Right ventricle myocardium superior (tissue), 1 donor: ENCODE results near the gene PLPPR1. TPM values are rescaled to one million over a fixed set of nuclear protein-coding genes. Genes with fewer than 3 reads are reported as not detected.
A peak's percentile ranks its signal among the peaks of the same experiment; 100 is the strongest.
"Not testable (repeated sequence)": the region's sequence is repeated elsewhere in the genome, so short reads cannot be mapped to it uniquely, and the experiment has no call there.

Experiments used
- ATAC-seq: fragments of 200-7000 bp; cut with Tn5 transposase; one replicate; pipeline ENCODE4 v1.9.1; 2020; ENCODE audit warnings: mild to moderate bottlenecking; ENCODE audit not compliant: poor library complexity
- DNase-seq: peaks from one replicate; pipeline ENCODE4 v3.0.0-alpha.2; 2020
- intact Hi-C: fragments of 100-400 bp; cut with DNase I; formaldehyde crosslinking; loops from one replicate; pipeline ENCODE4 v1.11.2; 2022
- total RNA-seq: library from RNA; stranded (reverse); fragmentation: NEBNext Ultra II Directional; extraction: Animal tissue kit (Norgen Biotek cat#: 25700); gene quantifications from one replicate; pipeline ENCODE4 v1.2.1, GENCODE V29; 2021
- donor health status: DM: no; HTN: yes; CAD: no; lungs with severe emphysema.

PLPPR1 gene
- total RNA-seq, 1 donor from 2014 or later, result not detected

DNA sequence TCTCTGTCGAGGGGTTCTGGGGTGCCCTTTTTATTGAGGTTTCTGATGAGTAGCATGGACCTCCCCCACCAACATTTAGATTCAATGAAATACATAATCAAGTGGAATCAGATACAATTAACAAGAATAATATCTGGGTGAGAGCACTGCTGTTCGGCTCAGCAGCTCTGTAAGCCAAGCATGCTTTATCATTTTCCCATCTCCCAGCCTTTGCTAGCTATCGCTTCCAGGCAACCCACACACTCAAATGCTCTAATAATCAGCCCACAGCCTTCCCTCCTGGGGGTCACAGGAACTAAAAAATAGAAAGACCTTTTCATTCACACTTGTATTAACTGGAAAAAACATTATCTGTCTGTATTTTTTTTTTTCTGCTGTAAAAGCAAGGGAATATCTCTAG is 8.9 kb downstream of the PLPPR1 start:
- intact Hi-C loops, result no loop called here
- DNase-seq, result no peak
- ATAC-seq, result no peak

DNA sequence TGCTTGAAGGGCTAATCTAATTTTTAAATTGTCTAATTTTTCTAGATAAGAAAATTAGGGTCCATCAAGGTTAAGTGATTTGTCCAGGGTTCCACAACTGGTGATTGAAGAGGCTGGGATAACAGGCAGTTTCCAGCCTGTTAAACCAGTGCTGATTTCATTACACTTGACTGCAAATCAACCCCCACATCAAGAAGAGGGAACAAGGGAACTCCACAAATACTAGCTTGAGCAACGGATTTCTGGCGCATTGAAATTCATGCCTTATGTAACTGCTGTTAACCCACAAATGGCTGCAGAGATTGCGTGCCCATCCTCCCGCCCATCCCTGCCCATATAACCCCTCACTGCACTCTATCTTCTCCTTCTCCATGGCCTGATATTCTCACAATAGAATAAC is 10.0 kb downstream of the PLPPR1 start:
- intact Hi-C loops, result no loop called here
- ATAC-seq, result no peak
- no peak for DNase-seq

DNA sequence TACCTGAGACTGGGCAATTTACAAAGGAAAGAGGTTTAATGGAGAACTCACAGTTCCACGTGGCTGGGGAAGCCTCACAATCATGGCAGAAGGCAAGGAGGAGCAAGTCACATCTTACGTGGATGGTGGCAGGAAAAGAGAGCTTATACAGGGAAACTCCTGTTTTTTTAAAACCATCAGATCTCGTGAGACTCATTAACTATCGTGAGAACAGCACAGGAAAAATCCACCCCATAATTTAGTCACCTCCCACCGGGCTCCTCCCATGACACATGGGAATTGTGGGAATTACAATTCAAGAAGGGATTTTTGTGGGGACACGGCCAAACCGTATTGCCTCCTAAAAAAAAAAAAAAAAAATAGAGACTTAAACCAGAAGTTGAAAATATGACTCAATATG is 11.1 kb downstream of the PLPPR1 start:
- ATAC-seq, intact Hi-C loops: not testable (repeated sequence)

DNA sequence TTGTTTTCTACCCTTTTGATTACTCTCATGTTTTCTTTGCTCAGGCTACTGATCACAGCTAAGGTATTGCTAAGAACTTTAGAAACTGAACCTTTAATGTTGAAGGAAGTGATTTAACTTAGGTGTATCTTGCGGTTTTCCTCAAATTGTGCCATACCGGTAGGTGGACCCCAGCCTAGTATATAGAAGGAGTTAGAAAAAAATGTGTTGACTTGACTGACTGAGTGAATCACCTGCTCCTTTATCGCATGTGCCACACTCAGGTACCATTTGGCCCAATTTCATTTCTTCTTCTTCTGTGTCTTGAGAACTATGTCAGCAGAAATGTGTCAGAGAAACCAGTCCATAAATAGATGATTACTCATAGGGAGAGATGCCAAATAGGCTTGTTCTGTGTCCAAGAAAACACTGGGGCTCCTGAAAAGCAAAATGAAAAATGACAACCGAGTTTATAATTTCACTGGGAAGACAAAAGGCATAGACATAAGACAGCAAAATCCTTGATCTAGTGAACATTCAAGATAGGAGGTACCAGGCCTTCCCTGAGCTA is 19.4 kb downstream of the PLPPR1 start:
- ATAC-seq (peak; percentile 52), DNase-seq (no peak)
- intact Hi-C loops, result no loop called here

More for the DNA sequence above, 11.1 kb downstream of the PLPPR1 start:
- not testable (repeated sequence) for DNase-seq

GRCh38 chr9:101050650-101051049 is 22.1 kb downstream of the PLPPR1 start:
- no peak for DNase-seq

GRCh38 chr9:101054657-101055056 is 26.1 kb downstream of the PLPPR1 start:
- no peak for DNase-seq
- intact Hi-C loops, result no loop called here
- ATAC-seq, result no peak

More at GRCh38 chr9:101050650-101051049, 22.1 kb downstream of the PLPPR1 start:
- intact Hi-C loops, result no loop called here
- no peak for ATAC-seq

DNA sequence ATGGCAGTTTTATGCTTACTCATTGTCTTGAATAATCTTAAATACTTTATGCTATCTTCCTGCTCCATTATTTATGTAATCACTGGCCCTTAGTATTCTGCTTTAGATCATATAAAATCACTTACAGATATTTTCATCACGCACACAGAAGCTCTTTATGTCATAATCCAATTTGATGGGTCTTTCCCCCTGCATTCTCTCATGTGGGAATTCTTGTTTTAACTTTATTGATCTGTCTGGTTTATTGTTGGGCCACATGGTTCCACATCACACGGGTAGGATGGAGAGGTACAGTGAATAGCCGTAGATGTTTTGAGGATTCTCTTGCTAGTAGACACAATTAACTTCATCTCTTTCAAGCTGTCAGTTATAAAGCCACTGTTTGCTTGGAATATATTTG is 27.0 kb downstream of the PLPPR1 start:
- intact Hi-C loops, result no loop called here
- no peak for ATAC-seq

GRCh38 chr9:101062686-101063085 is 34.2 kb downstream of the PLPPR1 start:
- DNase-seq, result no peak
- intact Hi-C loops, result no loop called here
- no peak for ATAC-seq

More for the DNA sequence above, 27.0 kb downstream of the PLPPR1 start:
- no peak for DNase-seq

- intact Hi-C loops, result no loop called here
- DNase-seq (no peak), ATAC-seq (no peak)
Measured at GRCh38 chr9:101063192-101063591, 34.7 kb downstream of the PLPPR1 start.

DNA sequence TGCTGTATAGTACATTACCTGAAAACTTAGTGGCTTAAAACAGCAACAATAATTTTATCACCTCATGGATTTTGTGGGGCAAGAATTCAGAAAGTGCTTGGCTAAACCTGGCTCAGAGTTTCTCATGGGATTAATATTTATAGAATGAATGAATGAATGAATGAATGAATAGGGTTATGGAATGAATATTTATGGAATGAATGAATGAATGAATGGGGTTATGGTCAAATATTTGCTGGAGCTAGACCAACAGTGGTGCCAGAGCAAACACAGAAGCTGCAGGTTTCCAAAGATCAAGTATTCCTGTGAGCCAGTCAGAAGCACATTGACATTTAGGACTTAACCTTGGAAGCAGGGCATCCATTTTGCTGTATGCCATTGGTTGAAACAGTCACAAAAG is 35.7 kb downstream of the PLPPR1 start:
- ATAC-seq, result no peak
- intact Hi-C loops, result no loop called here
- DNase-seq, result no peak

- DNase-seq, result no peak
- ATAC-seq, result no peak
- intact Hi-C loops, result no loop called here
Measured at GRCh38 chr9:101065930-101066329, 37.4 kb downstream of the PLPPR1 start.

DNA sequence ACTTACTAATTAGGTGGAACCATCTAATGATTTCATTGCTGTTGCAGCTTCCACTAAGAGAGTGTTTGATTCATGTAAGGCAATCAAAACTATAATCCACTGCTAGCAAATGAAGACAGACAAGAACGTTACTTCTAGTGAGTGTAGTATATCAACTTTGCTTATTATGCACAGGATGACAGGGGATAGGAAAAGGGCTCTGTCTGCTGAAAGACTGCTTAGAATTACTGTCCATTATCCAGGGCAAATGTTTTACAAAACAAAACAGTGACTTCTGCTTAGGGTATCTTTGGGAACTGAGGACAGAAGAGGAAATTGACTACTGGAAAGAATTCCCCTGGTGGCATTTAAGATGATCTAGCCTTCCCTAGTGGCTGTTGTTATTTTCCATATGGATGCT is 40.2 kb downstream of the PLPPR1 start:
- DNase-seq, result no peak
- no peak for ATAC-seq
- intact Hi-C loops, result no loop called here

GRCh38 chr9:101072259-101072658 is 43.7 kb downstream of the PLPPR1 start:
- intact Hi-C loops, result no loop called here
- ATAC-seq, result no peak
- no peak for DNase-seq

- intact Hi-C loops, result no loop called here
- no peak for ATAC-seq
- DNase-seq, result no peak
Measured at GRCh38 chr9:101073122-101073521, 44.6 kb downstream of the PLPPR1 start.

DNA sequence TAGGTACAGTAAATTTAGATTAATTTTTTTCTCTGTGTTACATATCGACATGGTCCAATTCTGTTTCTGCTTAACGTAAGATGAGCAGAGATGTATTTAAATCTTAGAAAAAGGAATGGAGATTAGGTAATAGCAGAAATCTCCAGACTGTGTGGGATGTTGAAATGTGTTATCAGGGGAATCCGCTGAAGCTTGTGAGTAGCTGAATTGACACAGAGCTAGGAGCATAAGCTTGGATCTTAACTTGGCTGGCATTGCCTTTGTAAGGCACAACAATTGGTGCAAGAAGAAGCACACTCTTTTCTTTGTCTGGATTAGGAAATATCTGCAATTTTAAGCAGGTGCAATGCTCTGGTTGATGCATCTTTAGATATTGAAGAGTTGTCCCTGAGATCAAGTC is 53.1 kb downstream of the PLPPR1 start:
- ATAC-seq (no peak), DNase-seq (no peak)
- intact Hi-C loops, result no loop called here

GRCh38 chr9:101083448-101084202 is 55.1 kb downstream of the PLPPR1 start:
- no peak for ATAC-seq
- DNase-seq, result no peak
- intact Hi-C loops, result no loop called here

DNA sequence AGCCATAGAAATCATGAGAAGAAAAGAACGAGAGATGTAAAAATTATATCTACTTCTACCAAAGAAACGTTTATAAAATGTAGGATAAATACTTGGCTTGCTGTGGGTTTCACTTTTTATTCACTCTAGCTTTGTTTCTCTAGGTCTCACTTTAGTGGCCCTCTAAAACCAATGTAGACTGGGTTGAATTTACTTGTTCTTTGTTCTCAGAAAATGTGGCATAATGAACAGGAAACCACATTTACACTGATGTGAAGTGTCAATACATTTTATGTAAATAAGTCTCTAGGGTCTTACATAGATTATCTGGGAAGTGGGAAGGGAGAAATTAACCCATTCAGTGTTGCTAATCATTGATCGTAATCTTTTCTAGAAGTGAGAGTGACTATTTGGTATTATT is 58.9 kb downstream of the PLPPR1 start:
- DNase-seq (no peak), ATAC-seq (no peak)
- intact Hi-C loops, result no loop called here

- intact Hi-C loops, result no loop called here
- ATAC-seq, result no peak
- DNase-seq, result no peak
Measured at GRCh38 chr9:101092922-101093321, 64.4 kb downstream of the PLPPR1 start.

DNA sequence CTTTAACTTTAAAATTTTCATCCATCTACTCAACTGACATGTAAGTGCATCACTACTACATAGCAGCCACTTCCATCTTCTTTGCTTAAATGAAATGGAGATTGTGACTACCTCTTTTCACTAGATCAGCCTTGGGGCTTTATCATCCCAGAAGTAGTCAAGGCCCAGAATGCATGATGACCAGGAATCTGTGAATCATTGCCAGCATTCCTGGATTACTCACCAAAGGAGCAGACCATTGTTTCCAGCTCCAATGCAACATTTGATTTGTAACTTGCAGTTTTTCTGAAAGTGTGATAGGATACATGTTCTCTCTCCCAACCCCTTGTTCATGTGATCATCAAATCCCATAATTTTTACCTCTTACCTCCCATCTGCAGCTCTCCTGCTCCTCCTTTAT is 65.1 kb downstream of the PLPPR1 start:
- intact Hi-C loops, result no loop called here
- ATAC-seq, result no peak
- DNase-seq, result no peak

- intact Hi-C loops, result no loop called here
- no peak for ATAC-seq
- no peak for DNase-seq
Measured at GRCh38 chr9:101094686-101095085, 66.2 kb downstream of the PLPPR1 start.

DNA sequence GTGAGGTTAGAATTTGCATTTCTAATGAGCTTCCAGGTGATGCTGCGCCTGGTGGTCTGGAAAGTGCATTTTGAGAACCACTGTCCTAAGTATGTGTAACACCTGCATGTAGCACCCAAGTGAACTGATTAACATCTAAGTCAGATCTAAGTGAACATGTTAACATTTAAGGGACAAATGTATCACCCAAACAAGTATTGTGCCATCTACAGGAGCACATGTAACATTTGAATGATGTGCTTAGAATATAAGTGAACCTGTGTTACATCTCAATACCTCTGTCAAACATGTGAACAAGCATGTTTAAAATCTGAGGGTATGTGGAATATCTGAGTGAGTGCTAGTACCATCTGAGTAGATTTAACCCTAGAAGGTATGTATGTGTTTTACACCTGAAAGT is 68.7 kb downstream of the PLPPR1 start:
- intact Hi-C loops, result no loop called here
- DNase-seq (no peak), ATAC-seq (no peak)
